Sigmoid colon (tissue), 7 donors: Measurements from ENCODE around the gene ALKBH3. TPM values are rescaled to one million over a fixed set of nuclear protein-coding genes. Genes with fewer than 3 reads are reported as not detected.
A peak's percentile ranks its signal among the peaks of the same experiment; 100 is the strongest.

Experiments used
- DNase-seq: peaks from one replicate; pipeline ENCODE4 v3.0.0-alpha.2; 2019
- H3K27ac ChIP-seq, 4 donors: fragments of 200-600 bp; sonication (generic); one replicate each; pipeline ENCODE4 v1.5.1; 2016 to 2019; ENCODE audit warnings: mild to moderate bottlenecking in 1 of 4
- H3K27me3 ChIP-seq, 3 donors: fragments of 200-600 bp; sonication (generic); one replicate each; pipeline ENCODE4 v1.5.1; 2019; ENCODE audit warnings: mild to moderate bottlenecking in 1 of 3
- H3K36me3 ChIP-seq, 4 donors: fragments of 200-600 bp; sonication (generic); one replicate each; pipeline ENCODE4 v1.5.1; 2016 to 2019
- H3K4me1 ChIP-seq, 4 donors: fragments of 200-600 bp; sonication (generic); one replicate each; pipeline ENCODE4 v1.5.1; 2017 to 2019
- H3K4me3 ChIP-seq, 4 donors: fragments of 200-600 bp; sonication (generic); one replicate each; pipeline ENCODE4 v1.5.1; 2017 to 2019; ENCODE audit warnings: mild to moderate bottlenecking in 2 of 4, moderate library complexity in 1 of 4
- H3K9me3 ChIP-seq, 4 donors: fragments of 200-600 bp in 3 of 4; sonication (generic) in 3 of 4; one replicate each; pipeline versions ENCODE4 v1.5.1 to v1.6.1; 2013 to 2019
- CTCF ChIP-seq, 4 experiments: fragments of 450-650 bp in 3 of 4; fragments of 200-600 bp in 1 of 4; IDR thresholded peaks; one replicate each; pipeline ENCODE4 v1.5.1; 2016 to 2019; ENCODE audit warnings: antibody characterized with exemption in 4 of 4, mild to moderate bottlenecking in 3 of 4, moderate library complexity in 2 of 4
- EP300 ChIP-seq, 4 donors: sonication (generic); formaldehyde crosslinking; IDR thresholded peaks; one replicate each; pipeline ENCODE4 v1.6.1; 2017; ENCODE audit warnings: antibody characterized with exemption in 4 of 4
- POLR2A ChIP-seq, 2 donors: fragments of 450-650 bp; IDR thresholded peaks; one replicate each; pipeline ENCODE4 v1.6.1; 2016; ENCODE audit warnings: antibody characterized with exemption in 2 of 2, mild to moderate bottlenecking in 2 of 2, moderate library complexity in 2 of 2
- POLR2AphosphoS5 ChIP-seq, 4 donors: sonication (generic); formaldehyde crosslinking; IDR thresholded peaks; one replicate each; pipeline ENCODE4 v1.6.1; 2017; ENCODE audit warnings: antibody characterized with exemption in 4 of 4
- WGBS, 2 donors: extraction: QIAGEN DNeasy Blood & Tissue Kit; methylation state at CpG; one replicate each; pipeline ENCODE4 v1.1.7; 2013; 5-methylcytosine and 5-hydroxymethylcytosine counted together
- intact Hi-C: fragments of 100-400 bp; cut with DNase I; formaldehyde crosslinking; loops from one replicate; pipeline ENCODE4 v1.15.1; 2023
- polyA plus RNA-seq, 3 donors: library from polyadenylated mRNA; stranded (reverse); fragments of 200-250 nt; gene quantifications; one replicate each; pipeline ENCODE4 v1.2.3, GENCODE V29; 2013
- total RNA-seq, 4 donors: library from RNA; depleted of rRNA; stranded (reverse); fragments of >200 nt; gene quantifications; one replicate each; pipeline ENCODE4 v1.1.0, GENCODE V29; 2016
- donor health status: healthy with polysubstance abuse.
- donor health status: Bipolar disorder and iron deficiency.
- donor health status: healthy.

The ALKBH3 gene
- total and polyA plus RNA-seq, 7 donors = 15.7 to 31.2 (median 27.3) TPM

GRCh38 chr11:43874738-43875137, 5.9 kb upstream of the ALKBH3 start:
- no peak for DNase-seq
- H3K27me3 ChIP-seq = peaks cover 0 to 53% (median 10%) of the 10 kb centered on the region in 3 donors
- 22 to 28% methylated on average over 1 of the region's 1 CpG for WGBS, 2 donors
- no peaks in the 10 kb centered on the region for H3K36me3 ChIP-seq
- intact Hi-C loops = no loop called here
- H3K27ac ChIP-seq = no peak overlapping the region
- no peak for TF ChIP-seq POLR2AphosphoS5 (IDR thresholded peaks at IDR 0.05)
- TF ChIP-seq EP300 (IDR thresholded peaks at IDR 0.05) = no peak
- no peak for TF ChIP-seq CTCF (IDR thresholded peaks at IDR 0.05)
- no peak for TF ChIP-seq POLR2A (IDR thresholded peaks at IDR 0.05)
- H3K4me3 ChIP-seq = no peak overlapping the region
- H3K4me1 ChIP-seq = no peaks in the 10 kb centered on the region
- H3K9me3 ChIP-seq = no peaks in the 10 kb centered on the region

DNA sequence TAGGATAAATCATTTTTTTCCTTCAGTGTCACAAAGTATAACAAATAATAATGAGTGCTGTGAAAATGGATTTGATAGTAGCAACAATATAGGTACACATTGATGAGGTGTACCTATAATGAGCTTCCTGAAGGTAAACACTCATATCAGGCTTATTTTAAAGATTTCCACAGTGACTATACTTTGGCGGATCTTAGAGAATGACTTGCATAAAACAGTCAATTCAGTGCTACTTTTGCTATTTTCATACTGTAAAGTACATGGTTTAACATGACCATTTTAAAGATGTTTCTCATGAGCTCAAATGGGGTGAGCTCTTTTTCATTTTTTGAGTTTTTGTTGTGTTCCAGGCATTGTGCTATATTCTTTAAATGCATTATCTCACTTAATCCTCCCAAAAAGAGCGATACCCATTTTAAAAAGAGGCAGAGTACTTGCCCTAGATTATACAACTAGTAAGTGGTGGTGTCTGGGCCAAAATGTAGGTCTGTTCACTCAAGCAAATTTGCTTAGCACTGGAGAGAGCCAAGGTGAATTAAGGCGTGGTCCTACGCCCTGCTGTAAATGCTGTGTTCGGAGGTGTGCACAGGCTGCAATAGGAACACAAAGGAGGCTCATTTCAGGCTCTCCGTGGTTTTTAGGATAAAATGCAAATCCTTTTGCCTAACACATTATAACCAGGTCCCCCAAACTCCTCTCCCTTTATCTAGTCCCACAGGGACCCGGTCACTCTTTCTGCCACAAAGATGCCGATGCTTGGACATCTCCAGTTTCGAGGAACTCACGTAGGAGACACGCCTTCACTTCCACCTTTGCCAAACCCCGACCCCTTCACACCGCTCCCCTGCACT, 617 bp upstream of the ALKBH3 start:
- Histone ChIP-seq H3K4me3 (peak overlapping the region; percentile 65 to 89 (median 80)), H3K27me3 (peaks cover 0 to 16% (median 8%) of the 10 kb centered on the region in 3 donors), H3K36me3 (peaks cover 0 to 27% (median 13%) of the 10 kb centered on the region in 4 donors), H3K9me3 (no peaks in the 10 kb centered on the region), H3K4me1 (peaks cover 0 to 21% (median 17%) of the 10 kb centered on the region in 4 donors), H3K27ac (peak overlapping the region; percentile 64 to 80 (median 73))
- WGBS, 2 donors = 26 to 43% methylated on average over 13 of the region's 13 CpGs
- intact Hi-C loops = loop anchor here (5.0 kb wide), 1 partner anchor 238 kb away; no protein-coding TSS in a partner anchor
- no peak for TF ChIP-seq CTCF (IDR thresholded peaks at IDR 0.05)
- no peak for TF ChIP-seq EP300 (IDR thresholded peaks at IDR 0.05)
- no peak for TF ChIP-seq POLR2A (IDR thresholded peaks at IDR 0.05)
- TF ChIP-seq POLR2AphosphoS5 (IDR thresholded peaks at IDR 0.05) = no peak
- DNase-seq = no peak

GRCh38 chr11:43892851-43893250, 12.2 kb downstream of the ALKBH3 start:
- H3K27ac ChIP-seq = no peak overlapping the region
- WGBS, 2 donors = 48 to 58% methylated on average over 3 of the region's 3 CpGs

DNA sequence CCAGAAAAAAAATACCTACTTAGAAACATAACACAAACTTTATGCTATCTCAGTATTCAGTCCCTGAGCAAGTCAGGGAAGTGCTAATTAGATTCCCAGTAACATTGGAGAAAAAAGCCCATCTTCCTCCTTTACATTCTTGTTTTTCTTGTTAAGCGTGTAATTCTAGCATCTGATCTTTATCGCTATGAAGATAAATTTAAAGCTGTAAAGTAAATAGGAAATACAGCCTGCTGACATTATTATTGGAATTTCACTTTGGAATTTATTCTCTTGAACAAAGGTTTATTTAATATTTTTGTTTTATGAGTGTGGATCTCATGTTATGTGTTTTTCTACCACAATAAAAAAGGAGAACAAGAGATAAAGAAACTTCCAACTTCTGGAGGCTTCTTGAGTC, 13.9 kb downstream of the ALKBH3 start:
- Histone ChIP-seq H3K27me3 (no peaks in the 10 kb centered on the region), H3K4me1 (no peaks in the 10 kb centered on the region), H3K4me3 (no peak overlapping the region), H3K9me3 (no peaks in the 10 kb centered on the region), H3K27ac (no peak overlapping the region), H3K36me3 (peaks cover 9 to 99% (median 44%) of the 10 kb centered on the region in 4 donors)
- intact Hi-C loops = no loop called here
- no peak for DNase-seq
- 33 to 80% methylated on average over 2 of the region's 2 CpGs for WGBS, 2 donors
- TF ChIP-seq EP300 (IDR thresholded peaks at IDR 0.05) (no peak), POLR2AphosphoS5 (IDR thresholded peaks at IDR 0.05) (no peak), CTCF (IDR thresholded peaks at IDR 0.05) (no peak), POLR2A (IDR thresholded peaks at IDR 0.05) (no peak)

More at GRCh38 chr11:43892851-43893250, 12.2 kb downstream of the ALKBH3 start:
- Histone ChIP-seq H3K9me3 (no peaks in the 10 kb centered on the region), H3K27me3 (no peaks in the 10 kb centered on the region), H3K4me1 (no peaks in the 10 kb centered on the region), H3K36me3 (peaks cover 9 to 96% (median 32%) of the 10 kb centered on the region in 4 donors), H3K4me3 (no peak overlapping the region)
- no peak for TF ChIP-seq POLR2A (IDR thresholded peaks at IDR 0.05)
- TF ChIP-seq POLR2AphosphoS5 (IDR thresholded peaks at IDR 0.05) = no peak
- no peak for TF ChIP-seq CTCF (IDR thresholded peaks at IDR 0.05)
- TF ChIP-seq EP300 (IDR thresholded peaks at IDR 0.05) = no peak
- no peak for DNase-seq
- intact Hi-C loops = no loop called here
